ENCODE measurements around the gene MYH3.

Gene MYH3

GRCh38 chr17:10612957-10613744 is 44.0 kb downstream of the MYH3 start:
- no peak for DNase-seq

GRCh38 chr17:10610884-10611283 is 46.2 kb downstream of the MYH3 start:
- no peak for DNase-seq

GRCh38 chr17:10608244-10608643 is 48.9 kb downstream of the MYH3 start:
- DNase-seq, result no peak

- no peak for DNase-seq
Measured at GRCh38 chr17:10606110-10606509, 51.0 kb downstream of the MYH3 start.

GRCh38 chr17:10605221-10605783 is 51.8 kb downstream of the MYH3 start:
- no peak for DNase-seq

GRCh38 chr17:10604521-10604920 is 52.6 kb downstream of the MYH3 start:
- DNase-seq, result no peak

GRCh38 chr17:10603931-10604330 is 53.2 kb downstream of the MYH3 start:
- DNase-seq, result no peak

GRCh38 chr17:10600571-10600970 is 56.5 kb downstream of the MYH3 start:
- DNase-seq, result no peak

- DNase-seq, result no peak
Measured at GRCh38 chr17:10598621-10599020, 58.5 kb downstream of the MYH3 start.

GRCh38 chr17:10589553-10590145 is 67.5 kb downstream of the MYH3 start:
- DNase-seq, result no peak

- DNase-seq, result no peak
Measured at GRCh38 chr17:10585529-10585928, 71.6 kb downstream of the MYH3 start.

- no peak for DNase-seq
Measured at GRCh38 chr17:10583834-10584233, 73.3 kb downstream of the MYH3 start.

- DNase-seq, result no peak
Measured at GRCh38 chr17:10579270-10579669, 77.8 kb downstream of the MYH3 start.
